GM23338 (cell line): ENCODE measurements around the gene HLA-F. TPM values are rescaled to one million over a fixed set of nuclear protein-coding genes. Genes with fewer than 3 reads are reported as not detected.

Experiments used
- ATAC-seq: fragments of 200-7000 bp; cut with Tn5 transposase; 3 replicates; pipeline ENCODE4 v1.9.1; 2020
- DNase-seq: peaks from one replicate; pipeline ENCODE4 v3.0.0-alpha.2; 2015; ENCODE audit warnings: low spot score
- H2AFZ ChIP-seq: fragments of 200-600 bp; sonication (generic); 2 replicates; pipeline ENCODE4 v1.8.0; 2016; ENCODE audit warnings: antibody characterized with exemption, mild to moderate bottlenecking, moderate library complexity
- H3F3A ChIP-seq: fragments of 200-600 bp; sonication (generic); replicated peaks from 2 replicates; pipeline ENCODE4 v1.8.0; 2017; ENCODE audit warnings: antibody characterized with exemption, mixed run types, low read depth
- H3K27ac ChIP-seq: fragments of 200-600 bp; sonication (generic); 2 replicates; pipeline ENCODE4 v1.6.1; 2016; ENCODE audit warnings: low read depth
- H3K27me3 ChIP-seq: fragments of 200-600 bp; sonication (generic); 2 replicates; pipeline ENCODE4 v1.8.0; 2016; ENCODE audit warnings: mild to moderate bottlenecking, mixed run types, moderate library complexity; ENCODE audit not compliant: insufficient read depth
- H3K36me3 ChIP-seq: fragments of 200-600 bp; sonication (generic); 2 replicates; pipeline ENCODE4 v1.8.0; 2016; ENCODE audit warnings: mild to moderate bottlenecking; ENCODE audit not compliant: insufficient read depth
- H3K4me1 ChIP-seq: fragments of 200-600 bp; sonication (generic); 2 replicates; pipeline ENCODE4 v1.8.0; 2016; ENCODE audit warnings: mild to moderate bottlenecking, moderate library complexity; ENCODE audit not compliant: insufficient read depth
- H3K4me2 ChIP-seq: fragments of 200-600 bp; sonication (generic); 2 replicates; pipeline ENCODE4 v1.7.1; 2017; ENCODE audit warnings: mixed run types
- H3K4me3 ChIP-seq: fragments of 200-600 bp; sonication (generic); 2 replicates; pipeline ENCODE4 v1.6.1; 2016; ENCODE audit warnings: mixed run types
- H3K79me2 ChIP-seq: fragments of 200-600 bp; sonication (generic); replicated peaks from 2 replicates; pipeline ENCODE4 v1.8.0; 2017; ENCODE audit warnings: mild to moderate bottlenecking; ENCODE audit not compliant: insufficient read depth
- H3K9me2 ChIP-seq: fragments of 200-600 bp; sonication (generic); 2 replicates; pipeline ENCODE4 v1.8.0; 2017; ENCODE audit not compliant: insufficient read depth
- H4K20me1 ChIP-seq: fragments of 200-600 bp; sonication (generic); replicated peaks from 2 replicates; pipeline ENCODE4 v1.8.0; 2017; ENCODE audit warnings: mild to moderate bottlenecking; ENCODE audit not compliant: insufficient read depth
- H3K27ac Mint-ChIP-seq: 2 replicates; pipeline ENCODE4 v1.8.0; 2020; ENCODE audit warnings: inconsistent platforms, mild to moderate bottlenecking, moderate library complexity, mixed read lengths
- H3K27me3 Mint-ChIP-seq: 3 replicates; pipeline ENCODE4 v1.8.0; 2022; ENCODE audit warnings: low read depth, mild to moderate bottlenecking, moderate library complexity, mixed read lengths, inconsistent platforms; ENCODE audit not compliant: insufficient read depth, poor library complexity
- H3K36me3 Mint-ChIP-seq: 3 replicates; pipeline ENCODE4 v1.8.0; 2021; ENCODE audit warnings: low read depth, mild to moderate bottlenecking, inconsistent platforms, moderate library complexity, mixed read lengths
- H3K4me1 Mint-ChIP-seq: 3 replicates; pipeline ENCODE4 v1.8.0; 2020; ENCODE audit warnings: mild to moderate bottlenecking, inconsistent platforms, mixed read lengths
- H3K4me3 Mint-ChIP-seq: 3 replicates; pipeline ENCODE4 v1.8.0; 2021; ENCODE audit warnings: moderate library complexity, mild to moderate bottlenecking, inconsistent platforms, mixed read lengths
- H3K9me3 Mint-ChIP-seq: 3 replicates; pipeline ENCODE4 v1.8.0; 2020; ENCODE audit warnings: moderate library complexity, mild to moderate bottlenecking, inconsistent platforms, mixed read lengths
- EZH2 ChIP-seq: fragments of 200-600 bp; sonication (generic); IDR thresholded peaks from one replicate; pipeline ENCODE4 v1.8.0; 2017; ENCODE audit warnings: antibody characterized with exemption, mild to moderate bottlenecking, low read depth; ENCODE audit not compliant: unreplicated experiment
- EZH2phosphoT487 ChIP-seq: fragments of 200-600 bp; sonication (generic); IDR thresholded peaks from one replicate; pipeline ENCODE4 v1.8.1; 2018; ENCODE audit warnings: antibody characterized with exemption; ENCODE audit not compliant: unreplicated experiment
- JUNB ChIP-seq: IDR thresholded peaks from one replicate; pipeline ENCODE4 v1.6.1; 2016; ENCODE audit warnings: antibody characterized with exemption; ENCODE audit not compliant: unreplicated experiment
- ZNF114 ChIP-seq: fragments of 250-450 bp; sonication (Bioruptor Pico); IDR thresholded peaks from 2 replicates; pipeline ENCODE4 v1.5.0; 2020; ENCODE audit warnings: mild to moderate bottlenecking, moderate library complexity
- ZNF331 ChIP-seq: fragments of 250-450 bp; sonication (Bioruptor Pico); IDR thresholded peaks from 2 replicates; pipeline ENCODE4 v1.5.0; 2020; ENCODE audit warnings: low read depth, mild to moderate bottlenecking, moderate library complexity
- polyA plus RNA-seq: library from polyadenylated mRNA; unstranded; fragments of >200 nt; fragmentation: Nextera tagmentation; extraction: Ambion mirVana; gene quantifications from 2 replicates; pipeline ENCODE4 v1.2.1, GENCODE V29; 2016
- total RNA-seq: library from RNA; depleted of rRNA; stranded (reverse); fragments of >200 nt; shearing (Covaris generic); gene quantifications from 2 replicates; pipeline ENCODE4 v1.2.3, GENCODE V29; 2014
- TF ChIP-seq, protein P1 (sequence below): IDR thresholded peaks from 2 replicates; pipeline ENCODE4 v1.6.1; 2016; ENCODE audit warnings: antibody characterized with exemption
- TF ChIP-seq, protein P2 (sequence below): IDR thresholded peaks from one replicate; pipeline ENCODE4 v1.6.1; 2018; ENCODE audit warnings: antibody characterized with exemption; ENCODE audit not compliant: unreplicated experiment
- TF ChIP-seq, protein P3 (sequence below): fragments of 250-450 bp; sonication (Bioruptor Pico); IDR thresholded peaks from 2 replicates; pipeline ENCODE4 v1.5.0; 2020; ENCODE audit warnings: mild to moderate bottlenecking, moderate library complexity
- TF ChIP-seq, protein P4 (sequence below), 2 experiments: fragments of 200-600 bp in 1 of 2; sonication (generic) in 1 of 2; conservative IDR thresholded peaks; 2 replicates each; pipeline versions ENCODE4 v1.5.1 to v1.6.1; 2016 to 2017; ENCODE audit warnings: antibody characterized with exemption in 2 of 2, low read depth in 2 of 2, mild to moderate bottlenecking in 2 of 2, moderate library complexity in 1 of 2

The HLA-F gene
- total and polyA plus RNA-seq, 2 experiments from 2014 or later: 4.4 to 10.4 TPM

DNA sequence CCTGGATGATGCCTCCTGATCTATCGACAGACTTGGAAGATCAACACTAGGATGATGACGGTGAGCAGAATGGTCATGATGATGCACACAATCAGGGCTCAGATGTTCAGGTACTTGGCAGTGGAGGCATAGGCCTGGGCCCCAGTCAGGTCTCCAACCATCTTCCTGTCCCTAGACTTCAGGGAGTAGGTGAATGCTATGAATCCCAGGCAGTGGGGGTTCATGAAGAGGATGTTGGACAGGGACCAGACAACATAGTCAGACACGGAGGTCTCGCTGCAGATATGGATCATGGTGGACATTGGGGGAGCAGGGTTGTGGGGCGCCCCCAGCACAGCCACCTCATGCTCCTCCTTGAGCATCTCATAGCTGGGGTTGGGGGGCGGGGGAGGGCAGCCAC is 27.5 kb downstream of the HLA-F start:
- Mint-ChIP-seq H3K9me3 (peaks cover 5% of the 10 kb centered on the region; the same call in 2 of the 3 replicates), H3K27me3 (peaks cover 64% of the 10 kb centered on the region), H3K4me1 (peaks cover 24% of the 10 kb centered on the region), H3K4me3 (no peak overlapping the region), H3K27ac (no peak overlapping the region), H3K36me3 (peaks cover 6% of the 10 kb centered on the region; the same call in 1 of the 3 replicates)
- Histone ChIP-seq H3K27ac (no peak overlapping the region), H3F3A (peaks cover 8% of the 10 kb centered on the region), H3K4me2 (no peak overlapping the region), H3K27me3 (peaks cover 74% of the 10 kb centered on the region), H3K79me2 (no peaks in the 10 kb centered on the region), H3K4me1 (peaks cover 30% of the 10 kb centered on the region), H4K20me1 (0 out of 2 replicates have a peak, but pooled peaks cover 2% of the 10 kb centered on the region), H2AFZ (no peak overlapping the region), H3K4me3 (no peak overlapping the region), H3K36me3 (no peaks in the 10 kb centered on the region), H3K9me2 (0 out of 2 replicates have a peak, but pooled peaks cover 4% of the 10 kb centered on the region)
- no peak for DNase-seq
- TF ChIP-seq, protein P1, sequence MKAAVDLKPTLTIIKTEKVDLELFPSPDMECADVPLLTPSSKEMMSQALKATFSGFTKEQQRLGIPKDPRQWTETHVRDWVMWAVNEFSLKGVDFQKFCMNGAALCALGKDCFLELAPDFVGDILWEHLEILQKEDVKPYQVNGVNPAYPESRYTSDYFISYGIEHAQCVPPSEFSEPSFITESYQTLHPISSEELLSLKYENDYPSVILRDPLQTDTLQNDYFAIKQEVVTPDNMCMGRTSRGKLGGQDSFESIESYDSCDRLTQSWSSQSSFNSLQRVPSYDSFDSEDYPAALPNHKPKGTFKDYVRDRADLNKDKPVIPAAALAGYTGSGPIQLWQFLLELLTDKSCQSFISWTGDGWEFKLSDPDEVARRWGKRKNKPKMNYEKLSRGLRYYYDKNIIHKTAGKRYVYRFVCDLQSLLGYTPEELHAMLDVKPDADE: no peak
- TF ChIP-seq EZH2 (no peak), ZNF331 (CRISPR knock-in tag) (no peak), ZNF114 (CRISPR knock-in tag) (no peak), JUNB (no peak), EZH2phosphoT487 (no peak)
- TF ChIP-seq, protein P2, sequence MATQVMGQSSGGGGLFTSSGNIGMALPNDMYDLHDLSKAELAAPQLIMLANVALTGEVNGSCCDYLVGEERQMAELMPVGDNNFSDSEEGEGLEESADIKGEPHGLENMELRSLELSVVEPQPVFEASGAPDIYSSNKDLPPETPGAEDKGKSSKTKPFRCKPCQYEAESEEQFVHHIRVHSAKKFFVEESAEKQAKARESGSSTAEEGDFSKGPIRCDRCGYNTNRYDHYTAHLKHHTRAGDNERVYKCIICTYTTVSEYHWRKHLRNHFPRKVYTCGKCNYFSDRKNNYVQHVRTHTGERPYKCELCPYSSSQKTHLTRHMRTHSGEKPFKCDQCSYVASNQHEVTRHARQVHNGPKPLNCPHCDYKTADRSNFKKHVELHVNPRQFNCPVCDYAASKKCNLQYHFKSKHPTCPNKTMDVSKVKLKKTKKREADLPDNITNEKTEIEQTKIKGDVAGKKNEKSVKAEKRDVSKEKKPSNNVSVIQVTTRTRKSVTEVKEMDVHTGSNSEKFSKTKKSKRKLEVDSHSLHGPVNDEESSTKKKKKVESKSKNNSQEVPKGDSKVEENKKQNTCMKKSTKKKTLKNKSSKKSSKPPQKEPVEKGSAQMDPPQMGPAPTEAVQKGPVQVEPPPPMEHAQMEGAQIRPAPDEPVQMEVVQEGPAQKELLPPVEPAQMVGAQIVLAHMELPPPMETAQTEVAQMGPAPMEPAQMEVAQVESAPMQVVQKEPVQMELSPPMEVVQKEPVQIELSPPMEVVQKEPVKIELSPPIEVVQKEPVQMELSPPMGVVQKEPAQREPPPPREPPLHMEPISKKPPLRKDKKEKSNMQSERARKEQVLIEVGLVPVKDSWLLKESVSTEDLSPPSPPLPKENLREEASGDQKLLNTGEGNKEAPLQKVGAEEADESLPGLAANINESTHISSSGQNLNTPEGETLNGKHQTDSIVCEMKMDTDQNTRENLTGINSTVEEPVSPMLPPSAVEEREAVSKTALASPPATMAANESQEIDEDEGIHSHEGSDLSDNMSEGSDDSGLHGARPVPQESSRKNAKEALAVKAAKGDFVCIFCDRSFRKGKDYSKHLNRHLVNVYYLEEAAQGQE: no peak
- TF ChIP-seq, protein P3, sequence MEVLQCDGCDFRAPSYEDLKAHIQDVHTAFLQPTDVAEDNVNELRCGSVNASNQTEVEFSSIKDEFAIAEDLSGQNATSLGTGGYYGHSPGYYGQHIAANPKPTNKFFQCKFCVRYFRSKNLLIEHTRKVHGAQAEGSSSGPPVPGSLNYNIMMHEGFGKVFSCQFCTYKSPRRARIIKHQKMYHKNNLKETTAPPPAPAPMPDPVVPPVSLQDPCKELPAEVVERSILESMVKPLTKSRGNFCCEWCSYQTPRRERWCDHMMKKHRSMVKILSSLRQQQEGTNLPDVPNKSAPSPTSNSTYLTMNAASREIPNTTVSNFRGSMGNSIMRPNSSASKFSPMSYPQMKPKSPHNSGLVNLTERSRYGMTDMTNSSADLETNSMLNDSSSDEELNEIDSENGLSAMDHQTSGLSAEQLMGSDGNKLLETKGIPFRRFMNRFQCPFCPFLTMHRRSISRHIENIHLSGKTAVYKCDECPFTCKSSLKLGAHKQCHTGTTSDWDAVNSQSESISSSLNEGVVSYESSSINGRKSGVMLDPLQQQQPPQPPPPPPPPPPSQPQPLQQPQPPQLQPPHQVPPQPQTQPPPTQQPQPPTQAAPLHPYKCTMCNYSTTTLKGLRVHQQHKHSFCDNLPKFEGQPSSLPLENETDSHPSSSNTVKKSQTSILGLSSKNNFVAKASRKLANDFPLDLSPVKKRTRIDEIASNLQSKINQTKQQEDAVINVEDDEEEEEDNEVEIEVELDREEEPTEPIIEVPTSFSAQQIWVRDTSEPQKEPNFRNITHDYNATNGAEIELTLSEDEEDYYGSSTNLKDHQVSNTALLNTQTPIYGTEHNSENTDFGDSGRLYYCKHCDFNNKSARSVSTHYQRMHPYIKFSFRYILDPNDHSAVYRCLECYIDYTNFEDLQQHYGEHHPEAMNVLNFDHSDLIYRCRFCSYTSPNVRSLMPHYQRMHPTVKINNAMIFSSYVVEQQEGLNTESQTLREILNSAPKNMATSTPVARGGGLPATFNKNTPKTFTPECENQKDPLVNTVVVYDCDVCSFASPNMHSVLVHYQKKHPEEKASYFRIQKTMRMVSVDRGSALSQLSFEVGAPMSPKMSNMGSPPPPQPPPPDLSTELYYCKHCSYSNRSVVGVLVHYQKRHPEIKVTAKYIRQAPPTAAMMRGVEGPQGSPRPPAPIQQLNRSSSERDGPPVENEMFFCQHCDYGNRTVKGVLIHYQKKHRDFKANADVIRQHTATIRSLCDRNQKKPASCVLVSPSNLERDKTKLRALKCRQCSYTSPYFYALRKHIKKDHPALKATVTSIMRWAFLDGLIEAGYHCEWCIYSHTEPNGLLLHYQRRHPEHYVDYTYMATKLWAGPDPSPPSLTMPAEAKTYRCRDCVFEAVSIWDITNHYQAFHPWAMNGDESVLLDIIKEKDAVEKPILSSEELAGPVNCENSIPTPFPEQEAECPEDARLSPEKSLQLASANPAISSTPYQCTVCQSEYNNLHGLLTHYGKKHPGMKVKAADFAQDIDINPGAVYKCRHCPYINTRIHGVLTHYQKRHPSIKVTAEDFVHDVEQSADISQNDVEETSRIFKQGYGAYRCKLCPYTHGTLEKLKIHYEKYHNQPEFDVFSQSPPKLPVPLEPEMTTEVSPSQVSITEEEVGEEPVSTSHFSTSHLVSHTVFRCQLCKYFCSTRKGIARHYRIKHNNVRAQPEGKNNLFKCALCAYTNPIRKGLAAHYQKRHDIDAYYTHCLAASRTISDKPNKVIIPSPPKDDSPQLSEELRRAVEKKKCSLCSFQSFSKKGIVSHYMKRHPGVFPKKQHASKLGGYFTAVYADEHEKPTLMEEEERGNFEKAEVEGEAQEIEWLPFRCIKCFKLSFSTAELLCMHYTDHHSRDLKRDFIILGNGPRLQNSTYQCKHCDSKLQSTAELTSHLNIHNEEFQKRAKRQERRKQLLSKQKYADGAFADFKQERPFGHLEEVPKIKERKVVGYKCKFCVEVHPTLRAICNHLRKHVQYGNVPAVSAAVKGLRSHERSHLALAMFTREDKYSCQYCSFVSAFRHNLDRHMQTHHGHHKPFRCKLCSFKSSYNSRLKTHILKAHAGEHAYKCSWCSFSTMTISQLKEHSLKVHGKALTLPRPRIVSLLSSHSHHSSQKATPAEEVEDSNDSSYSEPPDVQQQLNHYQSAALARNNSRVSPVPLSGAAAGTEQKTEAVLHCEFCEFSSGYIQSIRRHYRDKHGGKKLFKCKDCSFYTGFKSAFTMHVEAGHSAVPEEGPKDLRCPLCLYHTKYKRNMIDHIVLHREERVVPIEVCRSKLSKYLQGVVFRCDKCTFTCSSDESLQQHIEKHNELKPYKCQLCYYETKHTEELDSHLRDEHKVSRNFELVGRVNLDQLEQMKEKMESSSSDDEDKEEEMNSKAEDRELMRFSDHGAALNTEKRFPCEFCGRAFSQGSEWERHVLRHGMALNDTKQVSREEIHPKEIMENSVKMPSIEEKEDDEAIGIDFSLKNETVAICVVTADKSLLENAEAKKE (CRISPR knock-in tag): no peak
- TF ChIP-seq, protein P4, sequence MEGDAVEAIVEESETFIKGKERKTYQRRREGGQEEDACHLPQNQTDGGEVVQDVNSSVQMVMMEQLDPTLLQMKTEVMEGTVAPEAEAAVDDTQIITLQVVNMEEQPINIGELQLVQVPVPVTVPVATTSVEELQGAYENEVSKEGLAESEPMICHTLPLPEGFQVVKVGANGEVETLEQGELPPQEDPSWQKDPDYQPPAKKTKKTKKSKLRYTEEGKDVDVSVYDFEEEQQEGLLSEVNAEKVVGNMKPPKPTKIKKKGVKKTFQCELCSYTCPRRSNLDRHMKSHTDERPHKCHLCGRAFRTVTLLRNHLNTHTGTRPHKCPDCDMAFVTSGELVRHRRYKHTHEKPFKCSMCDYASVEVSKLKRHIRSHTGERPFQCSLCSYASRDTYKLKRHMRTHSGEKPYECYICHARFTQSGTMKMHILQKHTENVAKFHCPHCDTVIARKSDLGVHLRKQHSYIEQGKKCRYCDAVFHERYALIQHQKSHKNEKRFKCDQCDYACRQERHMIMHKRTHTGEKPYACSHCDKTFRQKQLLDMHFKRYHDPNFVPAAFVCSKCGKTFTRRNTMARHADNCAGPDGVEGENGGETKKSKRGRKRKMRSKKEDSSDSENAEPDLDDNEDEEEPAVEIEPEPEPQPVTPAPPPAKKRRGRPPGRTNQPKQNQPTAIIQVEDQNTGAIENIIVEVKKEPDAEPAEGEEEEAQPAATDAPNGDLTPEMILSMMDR (conservative IDR thresholded peaks at IDR 0.05; ENCODE audit: low read depth in 2 of 2): no peak
- no peak for ATAC-seq
